RWPE1 (cell line): Measurements from ENCODE around the gene RBFA.
A peak's percentile ranks its signal among the peaks of the same experiment; 100 is the strongest.
"Not testable (repeated sequence)": the region's sequence is repeated elsewhere in the genome, so short reads cannot be mapped to it uniquely, and the experiment has no call there.

Experiments
- CTCF ChIA-PET: fragments of 350-600 bp; sonication (Branson Sonifier 250); formaldehyde crosslinking; extraction: SDS; loops from one replicate; lab custom pipeline; 2021; lab: Yijun Ruan, JAX
- POLR2A ChIA-PET: fragments of 400-600 bp; formaldehyde crosslinking; extraction: SDS; loops from one replicate; lab custom pipeline; 2020; ENCODE audit warnings: antibody characterized with exemption; ENCODE audit not compliant: low non-redundant PET; lab: Yijun Ruan, JAX
- DNase-seq: peaks from one replicate; pipeline ENCODE4 v3.0.0; 2012; ENCODE audit warnings: low spot score
- H3K27ac ChIP-seq: fragments of 450-650 bp; 2 replicates; pipeline ENCODE4 v1.5.1; 2017
- TF ChIP-seq, protein P1 (sequence below): fragments of 450-650 bp; conservative IDR thresholded peaks from 2 replicates; pipeline ENCODE4 v1.5.1; 2017; ENCODE audit warnings: low read depth, mild to moderate bottlenecking

The RBFA gene

DNA sequence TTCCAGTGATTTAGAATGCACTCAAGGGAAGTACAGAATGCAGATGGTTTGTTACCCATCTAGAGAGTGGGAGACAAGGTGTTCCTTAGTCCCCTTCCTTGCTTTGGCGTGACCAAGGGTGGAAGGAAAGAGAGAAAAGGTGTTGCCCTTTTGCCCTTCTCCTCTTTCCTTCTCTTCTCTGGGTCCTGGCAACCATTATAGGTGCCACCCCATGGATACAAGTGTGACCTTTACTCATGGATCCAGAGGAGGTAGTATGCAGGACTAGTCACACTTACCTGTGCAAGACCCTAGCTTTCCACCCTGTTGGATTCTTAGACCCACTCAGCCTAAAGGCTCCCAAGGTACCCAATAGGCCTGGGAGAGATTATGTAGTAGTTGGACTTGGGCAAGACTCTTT lies 11.6 kb upstream of the RBFA start:
- no peak overlapping the region for H3K27ac ChIP-seq
- POLR2A ChIA-PET: no interaction called here
- DNase-seq: no peak
- CTCF ChIA-PET: interaction anchor here (0.6 kb wide), 2 partner anchors 12 to 121 kb away, joined by 3 read pairs; no protein-coding TSS in a partner anchor
- TF ChIP-seq, protein P1, sequence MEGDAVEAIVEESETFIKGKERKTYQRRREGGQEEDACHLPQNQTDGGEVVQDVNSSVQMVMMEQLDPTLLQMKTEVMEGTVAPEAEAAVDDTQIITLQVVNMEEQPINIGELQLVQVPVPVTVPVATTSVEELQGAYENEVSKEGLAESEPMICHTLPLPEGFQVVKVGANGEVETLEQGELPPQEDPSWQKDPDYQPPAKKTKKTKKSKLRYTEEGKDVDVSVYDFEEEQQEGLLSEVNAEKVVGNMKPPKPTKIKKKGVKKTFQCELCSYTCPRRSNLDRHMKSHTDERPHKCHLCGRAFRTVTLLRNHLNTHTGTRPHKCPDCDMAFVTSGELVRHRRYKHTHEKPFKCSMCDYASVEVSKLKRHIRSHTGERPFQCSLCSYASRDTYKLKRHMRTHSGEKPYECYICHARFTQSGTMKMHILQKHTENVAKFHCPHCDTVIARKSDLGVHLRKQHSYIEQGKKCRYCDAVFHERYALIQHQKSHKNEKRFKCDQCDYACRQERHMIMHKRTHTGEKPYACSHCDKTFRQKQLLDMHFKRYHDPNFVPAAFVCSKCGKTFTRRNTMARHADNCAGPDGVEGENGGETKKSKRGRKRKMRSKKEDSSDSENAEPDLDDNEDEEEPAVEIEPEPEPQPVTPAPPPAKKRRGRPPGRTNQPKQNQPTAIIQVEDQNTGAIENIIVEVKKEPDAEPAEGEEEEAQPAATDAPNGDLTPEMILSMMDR: no peak

DNA sequence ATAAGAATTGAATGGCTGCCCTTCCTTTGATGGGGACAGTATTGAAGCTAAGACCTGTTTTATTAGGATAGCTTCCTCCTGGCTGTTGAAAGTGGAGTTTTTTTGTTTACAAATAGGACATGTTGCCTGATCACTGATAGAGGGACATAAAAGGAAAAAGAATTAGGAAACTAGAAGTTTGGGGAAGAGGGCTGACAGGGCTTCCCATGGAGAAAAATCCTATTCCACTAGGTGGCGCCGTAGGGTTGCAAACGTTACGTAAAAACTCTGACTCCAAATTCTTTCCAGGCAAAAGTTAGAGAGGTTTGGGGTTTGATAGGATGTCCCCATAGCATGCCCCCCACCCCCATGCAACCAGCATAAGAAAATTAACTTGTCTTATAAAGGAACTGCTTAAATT lies 11.1 kb upstream of the RBFA start:
- H3K27ac ChIP-seq: no peak overlapping the region
- TF ChIP-seq, protein P1: no peak; the same call in 1 of the 2 replicates
- ChIA-PET POLR2A (no interaction called here), CTCF (interaction anchor here (0.6 kb wide), 2 partner anchors 13 to 120 kb away, joined by 3 read pairs; no protein-coding TSS in a partner anchor)
- no peak for DNase-seq

DNA sequence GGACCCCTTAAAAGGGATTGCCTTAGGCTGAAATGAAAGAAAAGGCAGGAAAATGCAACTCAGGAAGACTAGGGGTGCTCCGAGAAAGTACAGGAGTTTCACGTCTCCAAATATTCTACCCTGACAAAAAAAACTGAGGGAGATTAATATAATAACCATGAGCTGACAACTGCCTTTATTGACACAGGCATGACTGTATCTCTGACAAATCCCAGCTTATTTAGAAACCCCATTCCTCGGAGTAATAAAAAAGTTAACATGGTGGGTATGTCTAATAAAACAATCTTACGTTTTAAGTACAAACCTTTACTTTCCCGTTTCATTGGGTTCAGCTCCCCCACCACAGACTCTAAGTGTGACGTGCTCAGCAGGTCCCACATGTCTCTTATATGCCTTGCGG lies 7.9 kb upstream of the RBFA start:
- no peak overlapping the region for H3K27ac ChIP-seq
- TF ChIP-seq, protein P1: no peak
- ChIA-PET CTCF (no interaction called here), POLR2A (no interaction called here)
- no peak for DNase-seq

DNA sequence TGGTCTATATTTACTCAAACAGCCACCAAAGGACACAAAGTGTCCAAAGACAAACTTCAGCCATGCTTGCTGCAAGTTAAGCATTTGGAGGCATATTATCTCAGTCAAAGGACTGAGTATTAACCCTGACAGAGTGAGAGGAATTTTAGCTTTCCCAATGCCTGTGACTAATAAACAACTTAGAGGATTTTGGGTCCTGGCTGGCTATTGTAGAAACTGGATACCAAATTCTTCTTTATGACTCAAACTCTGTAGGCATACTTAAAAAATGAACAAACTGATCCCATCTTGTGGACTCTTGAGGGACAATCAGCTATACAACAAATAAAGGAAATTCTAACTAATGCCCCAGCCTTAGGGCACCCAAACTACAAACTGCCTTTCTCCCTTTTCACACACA lies 6.5 kb upstream of the RBFA start:
- CTCF ChIA-PET, H3K27ac ChIP-seq, DNase-seq, POLR2A ChIA-PET: not testable (repeated sequence)

DNA sequence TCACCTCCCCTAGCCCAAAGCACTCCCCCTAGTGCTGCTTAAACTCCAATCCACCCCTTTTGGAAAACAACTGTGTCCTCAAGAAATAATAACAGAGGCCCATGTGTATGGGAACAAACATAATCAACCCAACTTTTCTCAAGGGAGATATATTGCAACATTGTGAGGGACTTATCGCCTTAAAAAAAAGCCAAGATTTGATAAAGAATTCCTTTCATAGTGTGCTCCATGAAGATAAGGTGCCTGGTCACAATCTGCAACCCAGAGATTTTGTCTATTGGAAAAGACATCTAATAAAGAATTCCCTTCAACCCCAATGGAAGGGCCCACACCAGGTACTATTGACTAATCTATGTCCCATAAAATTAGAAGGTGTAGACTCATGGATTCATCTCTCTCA lies 4.5 kb upstream of the RBFA start:
- CTCF ChIA-PET: no interaction called here
- H3K27ac ChIP-seq: no peak overlapping the region
- TF ChIP-seq, protein P1: no peak
- POLR2A ChIA-PET: no interaction called here
- DNase-seq: no peak

DNA sequence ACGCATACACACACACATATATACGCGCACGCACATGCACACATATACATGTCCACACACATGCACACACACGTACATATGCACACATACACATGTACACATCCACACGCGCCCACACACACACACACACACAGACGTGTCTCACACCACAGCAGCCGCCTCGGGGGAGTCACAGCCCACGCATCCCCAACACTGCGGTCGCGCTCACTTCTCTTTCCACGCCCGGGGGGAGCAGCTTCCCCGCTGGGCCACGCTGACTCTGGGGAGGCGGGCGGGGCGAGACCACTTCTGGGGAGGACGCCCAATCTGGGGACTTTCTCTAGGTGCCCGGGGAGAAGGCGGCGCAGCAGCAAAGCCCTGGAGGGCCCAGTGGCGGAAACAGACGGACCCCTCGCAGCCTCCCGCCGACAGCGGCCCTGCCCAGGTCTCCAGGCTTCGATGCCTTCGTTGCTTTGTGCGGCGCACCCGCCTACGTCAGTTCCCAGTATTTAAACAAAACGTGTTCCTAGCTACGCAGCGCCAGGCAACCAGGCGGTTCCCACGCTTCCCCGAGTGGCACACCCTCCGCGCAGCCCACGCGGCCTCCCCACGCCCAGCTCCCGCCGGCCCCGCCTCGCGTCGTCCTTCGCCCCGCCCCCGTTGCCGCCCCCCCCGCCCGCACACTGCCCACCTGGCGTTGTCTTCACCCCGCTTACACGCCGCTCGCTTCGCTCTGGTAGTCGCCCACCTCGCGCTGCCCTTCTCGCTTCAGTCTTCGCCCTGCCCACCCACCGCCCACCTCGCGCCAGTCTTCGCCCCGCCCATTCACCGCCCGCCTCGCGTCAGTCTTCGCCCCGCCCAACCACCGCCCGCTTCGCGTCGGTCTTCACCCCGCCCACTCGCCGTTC lies 810 bp upstream of the RBFA start:
- TF ChIP-seq, protein P1: no peak
- peak overlapping the region; percentile 88 for H3K27ac ChIP-seq
- POLR2A ChIA-PET: no interaction called here

More for the DNA sequence above, 810 bp upstream of the RBFA start:
- CTCF ChIA-PET: interaction anchor here (0.6 to 0.7 kb wide), 2 partner anchors 23 to 222 kb away, joined by 3 to 4 read pairs; no protein-coding TSS in a partner anchor
- peak; percentile 93 for DNase-seq
